ENCODE data around the gene TRIM31. TPM values are rescaled to one million over a fixed set of nuclear protein-coding genes. Genes with fewer than 3 reads are reported as not detected.

TRIM31 gene
- total and polyA plus RNA-seq, 8 donors, result 1.2 to 52.2 (median 7.8) TPM; not detected in 2

DNA sequence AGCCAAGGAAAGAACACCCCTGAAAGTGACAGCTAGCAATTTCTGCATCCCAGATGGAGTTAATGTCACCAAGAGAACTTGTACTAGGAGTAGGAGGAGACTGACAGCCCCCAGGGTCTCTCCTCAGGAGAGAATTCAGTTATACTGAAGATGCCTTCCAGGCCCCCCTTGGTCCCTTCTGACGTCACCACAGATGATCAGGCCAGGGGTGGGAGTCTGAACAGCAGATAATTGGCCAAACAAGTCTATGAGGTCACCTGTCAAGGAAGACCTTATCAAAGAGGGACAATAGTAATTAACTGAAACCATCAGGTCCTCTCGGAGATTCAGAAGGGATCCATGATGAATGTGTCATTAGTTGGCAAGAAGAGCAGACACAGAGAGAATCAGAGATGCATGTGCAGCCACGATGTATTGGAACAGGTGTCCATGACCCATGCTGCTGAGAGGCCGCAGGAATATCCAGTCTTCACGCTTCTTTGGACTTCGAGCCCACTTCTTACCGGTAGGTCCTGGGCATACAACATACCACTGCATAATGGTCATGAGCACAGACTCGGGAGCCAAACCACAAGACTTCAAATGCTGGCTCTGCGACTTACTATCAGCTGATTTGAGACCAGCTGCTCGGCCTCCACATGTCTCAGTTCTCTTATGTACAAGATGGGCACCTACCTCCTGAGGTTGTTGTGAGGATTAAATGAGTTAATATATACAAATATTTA, 37.9 kb upstream of the TRIM31 start:
- Histone ChIP-seq H3K27ac (no peak overlapping the region), H3K36me3 (no peaks in the 10 kb centered on the region), H3K4me3 (no peak overlapping the region), H3K9me3 (no peaks in the 10 kb centered on the region), H3K4me1 (no peaks in the 10 kb centered on the region), H3K27me3 (peaks cover 0 to 56% (median 0%) of the 10 kb centered on the region in 3 donors)
- intact Hi-C loops (cut with DNase I; ENCODE audit: low total_unique reads), result no loop called here
- DNase-seq, result no peak
- 76 to 86% (median 82%) methylated on average over 10 of the region's 10 CpGs for WGBS, 5 donors
- TF ChIP-seq EP300 (IDR thresholded peaks at IDR 0.05) (no peak), POLR2A (IDR thresholded peaks at IDR 0.05) (no peak)
- TF ChIP-seq, protein P1, sequence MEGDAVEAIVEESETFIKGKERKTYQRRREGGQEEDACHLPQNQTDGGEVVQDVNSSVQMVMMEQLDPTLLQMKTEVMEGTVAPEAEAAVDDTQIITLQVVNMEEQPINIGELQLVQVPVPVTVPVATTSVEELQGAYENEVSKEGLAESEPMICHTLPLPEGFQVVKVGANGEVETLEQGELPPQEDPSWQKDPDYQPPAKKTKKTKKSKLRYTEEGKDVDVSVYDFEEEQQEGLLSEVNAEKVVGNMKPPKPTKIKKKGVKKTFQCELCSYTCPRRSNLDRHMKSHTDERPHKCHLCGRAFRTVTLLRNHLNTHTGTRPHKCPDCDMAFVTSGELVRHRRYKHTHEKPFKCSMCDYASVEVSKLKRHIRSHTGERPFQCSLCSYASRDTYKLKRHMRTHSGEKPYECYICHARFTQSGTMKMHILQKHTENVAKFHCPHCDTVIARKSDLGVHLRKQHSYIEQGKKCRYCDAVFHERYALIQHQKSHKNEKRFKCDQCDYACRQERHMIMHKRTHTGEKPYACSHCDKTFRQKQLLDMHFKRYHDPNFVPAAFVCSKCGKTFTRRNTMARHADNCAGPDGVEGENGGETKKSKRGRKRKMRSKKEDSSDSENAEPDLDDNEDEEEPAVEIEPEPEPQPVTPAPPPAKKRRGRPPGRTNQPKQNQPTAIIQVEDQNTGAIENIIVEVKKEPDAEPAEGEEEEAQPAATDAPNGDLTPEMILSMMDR (IDR thresholded peaks at IDR 0.05), result no peak

GRCh38 chr6:30149858-30150550, 37.1 kb upstream of the TRIM31 start:
- 61 to 70% (median 67%) methylated on average over 7 of the region's 7 CpGs for WGBS, 5 donors
- no peak for DNase-seq
- Histone ChIP-seq H3K9me3 (no peaks in the 10 kb centered on the region), H3K4me1 (no peaks in the 10 kb centered on the region), H3K27ac (no peak overlapping the region), H3K4me3 (no peak overlapping the region), H3K36me3 (no peaks in the 10 kb centered on the region), H3K27me3 (peaks cover 0 to 58% (median 0%) of the 10 kb centered on the region in 3 donors)
- TF ChIP-seq POLR2A (IDR thresholded peaks at IDR 0.05) (no peak), EP300 (IDR thresholded peaks at IDR 0.05) (no peak), POLR2AphosphoS5 (IDR thresholded peaks at IDR 0.05) (no peak)
- TF ChIP-seq, protein P1 (IDR thresholded peaks at IDR 0.05), result no peak
- intact Hi-C loops (cut with DNase I; ENCODE audit: low total_unique reads), result no loop called here

- intact Hi-C loops (cut with DNase I; ENCODE audit: low total_unique reads), result no loop called here
- H3K36me3 ChIP-seq, result no peaks in the 10 kb centered on the region
Measured at GRCh38 chr6:30149234-30149633, 36.3 kb upstream of the TRIM31 start.

GRCh38 chr6:30147096-30147495, 34.2 kb upstream of the TRIM31 start:
- Histone ChIP-seq H3K27me3 (peaks cover 0 to 55% (median 0%) of the 10 kb centered on the region in 3 donors), H3K4me3 (no peak overlapping the region), H3K4me1 (no peaks in the 10 kb centered on the region), H3K27ac (no peak overlapping the region), H3K9me3 (no peaks in the 10 kb centered on the region), H3K36me3 (no peaks in the 10 kb centered on the region)
- WGBS, 5 donors, result 54 to 89% (median 83%) methylated on average over 2 to 3 of the region's 3 CpGs
- TF ChIP-seq, protein P1 (IDR thresholded peaks at IDR 0.05), result no peak
- no peak for TF ChIP-seq POLR2AphosphoS5 (IDR thresholded peaks at IDR 0.05)
- no peak for TF ChIP-seq POLR2A (IDR thresholded peaks at IDR 0.05)
- DNase-seq, result no peak
- intact Hi-C loops (cut with DNase I; ENCODE audit: low total_unique reads), result no loop called here

More at GRCh38 chr6:30149234-30149633, 36.3 kb upstream of the TRIM31 start:
- no peak for DNase-seq
- TF ChIP-seq POLR2A (IDR thresholded peaks at IDR 0.05), result no peak
- TF ChIP-seq, protein P1 (IDR thresholded peaks at IDR 0.05), result no peak
- TF ChIP-seq EP300 (IDR thresholded peaks at IDR 0.05), result no peak
- no peak for TF ChIP-seq POLR2AphosphoS5 (IDR thresholded peaks at IDR 0.05)
- Histone ChIP-seq H3K4me1 (no peaks in the 10 kb centered on the region), H3K9me3 (no peaks in the 10 kb centered on the region), H3K27me3 (peaks cover 0 to 58% (median 0%) of the 10 kb centered on the region in 3 donors), H3K4me3 (no peak overlapping the region), H3K27ac (no peak overlapping the region)
- WGBS, 5 donors, result 51 to 59% (median 57%) methylated on average over 3 of the region's 3 CpGs
